OCI-LY1 (cell line): ENCODE measurements around the gene GALNT1.

Experiments
- H2AFZ ChIP-seq: fragments of 200-600 bp; sonication (generic), shearing (Covaris generic); 2 replicates; pipeline ENCODE4 v1.6.0; 2014; ENCODE audit warnings: antibody characterized with exemption, mild to moderate bottlenecking, low read length
- H3F3A ChIP-seq: fragments of 200-600 bp; sonication (generic), shearing (Covaris generic); 2 replicates; pipeline ENCODE4 v1.6.0; 2014; ENCODE audit warnings: mild to moderate bottlenecking, antibody characterized with exemption, low read length, moderate library complexity; ENCODE audit not compliant: insufficient read depth
- H3K27ac ChIP-seq: fragments of 200-600 bp; sonication (generic); 2 replicates; pipeline ENCODE4 v1.5.1; 2014; ENCODE audit warnings: low read length, mixed run types, mild to moderate bottlenecking, low read depth; ENCODE audit not compliant: poor library complexity, severe bottlenecking
- H3K27me3 ChIP-seq: fragments of 200-600 bp; sonication (generic); 2 replicates; pipeline ENCODE4 v1.6.0; 2014; ENCODE audit warnings: antibody characterized with exemption, mild to moderate bottlenecking, low read length, moderate library complexity; ENCODE audit not compliant: insufficient read depth
- H3K36me3 ChIP-seq: fragments of 200-600 bp; sonication (generic); 2 replicates; pipeline ENCODE4 v1.6.1; 2014; ENCODE audit warnings: mild to moderate bottlenecking, antibody characterized with exemption, low read length, moderate library complexity, mixed read lengths; ENCODE audit not compliant: insufficient read depth
- H3K4me1 ChIP-seq: fragments of 200-600 bp; sonication (generic); 2 replicates; pipeline ENCODE4 v1.5.1; 2014; ENCODE audit warnings: mild to moderate bottlenecking, low read length, moderate library complexity; ENCODE audit not compliant: insufficient read depth, severe bottlenecking
- H3K4me2 ChIP-seq: fragments of 200-600 bp; sonication (generic), shearing (Covaris generic); 2 replicates; pipeline ENCODE4 v1.6.1; 2014; ENCODE audit warnings: low read length
- H3K4me3 ChIP-seq: fragments of 200-600 bp; sonication (generic); 2 replicates; pipeline ENCODE4 v1.5.1; 2014; ENCODE audit warnings: low read length, low read depth, mild to moderate bottlenecking, mixed read lengths; ENCODE audit not compliant: poor library complexity, severe bottlenecking
- H3K79me2 ChIP-seq: fragments of 200-600 bp; shearing (Covaris generic); 2 replicates; pipeline ENCODE4 v1.6.1; 2016; ENCODE audit warnings: mixed run types, low read length, mixed read lengths; ENCODE audit not compliant: insufficient read depth
- H3K9ac ChIP-seq: fragments of 200-600 bp; sonication (generic), shearing (Covaris generic); 2 replicates; pipeline ENCODE4 v1.6.1; 2014; ENCODE audit warnings: mild to moderate bottlenecking, low read length, mixed read lengths
- H3K9me2 ChIP-seq: fragments of 200-600 bp; sonication (generic), shearing (Covaris generic); 2 replicates; pipeline ENCODE4 v1.6.1; 2014; ENCODE audit warnings: low read depth, mild to moderate bottlenecking, low read length, mixed read lengths
- H3K9me3 ChIP-seq: fragments of 200-600 bp; shearing (Covaris generic); 2 replicates; pipeline ENCODE4 v1.6.1; 2014; ENCODE audit warnings: low read length, mixed read lengths
- H4K20me1 ChIP-seq: fragments of 200-600 bp; sonication (generic), shearing (Covaris generic); 2 replicates; pipeline ENCODE4 v1.6.0; 2016; ENCODE audit warnings: mild to moderate bottlenecking, low read length; ENCODE audit not compliant: insufficient read depth
- CTCF ChIP-seq: fragments of 200-600 bp; sonication (generic), shearing (Covaris generic); IDR thresholded peaks from 2 replicates; pipeline ENCODE4 v1.5.1; 2017; ENCODE audit warnings: mild to moderate bottlenecking, antibody characterized with exemption, low read length, moderate library complexity, mixed read lengths
- EZH2 ChIP-seq: fragments of 200-600 bp; sonication (generic), shearing (Covaris generic); IDR thresholded peaks from 2 replicates; pipeline ENCODE4 v1.8.0; 2017; ENCODE audit warnings: borderline replicate concordance, mixed run types, mild to moderate bottlenecking, antibody characterized with exemption, low read length, moderate library complexity, mixed read lengths

The GALNT1 gene

GRCh38 chr18:35566019-35566418 is 15.5 kb upstream of the GALNT1 start:
- no peaks in the 10 kb centered on the region for H3K9me3 ChIP-seq
- no peak overlapping the region for H3K27ac ChIP-seq
- H3F3A ChIP-seq = no peaks in the 10 kb centered on the region
- TF ChIP-seq CTCF = no peak
- TF ChIP-seq EZH2 = no peak
- H3K79me2 ChIP-seq = no peaks in the 10 kb centered on the region
- H4K20me1 ChIP-seq = no peaks in the 10 kb centered on the region
- H3K9me2 ChIP-seq = no peaks in the 10 kb centered on the region
- no peaks in the 10 kb centered on the region for H3K4me1 ChIP-seq
- H3K4me2 ChIP-seq = no peak overlapping the region
- H3K36me3 ChIP-seq = no peaks in the 10 kb centered on the region
- H2AFZ ChIP-seq = no peak overlapping the region
- no peak overlapping the region for H3K4me3 ChIP-seq
- H3K27me3 ChIP-seq = no peaks in the 10 kb centered on the region
- H3K9ac ChIP-seq = no peak overlapping the region

GRCh38 chr18:35570182-35570581 is 11.4 kb upstream of the GALNT1 start:
- Histone ChIP-seq H3K36me3 (no peaks in the 10 kb centered on the region), H3K27me3 (no peaks in the 10 kb centered on the region), H3K4me1 (no peaks in the 10 kb centered on the region), H4K20me1 (no peaks in the 10 kb centered on the region), H3K9me2 (no peaks in the 10 kb centered on the region), H3K4me2 (no peak overlapping the region), H3K4me3 (no peak overlapping the region), H3K27ac (no peak overlapping the region), H3F3A (no peaks in the 10 kb centered on the region), H3K79me2 (no peaks in the 10 kb centered on the region), H2AFZ (no peak overlapping the region), H3K9ac (no peak overlapping the region), H3K9me3 (no peaks in the 10 kb centered on the region)
- no peak for TF ChIP-seq EZH2
- no peak for TF ChIP-seq CTCF

GRCh38 chr18:35571138-35571537 is 10.4 kb upstream of the GALNT1 start:
- no peaks in the 10 kb centered on the region for H3K36me3 ChIP-seq
- no peak overlapping the region for H3K27ac ChIP-seq
- H3K27me3 ChIP-seq = no peaks in the 10 kb centered on the region
- no peaks in the 10 kb centered on the region for H3K9me2 ChIP-seq
- H3K9ac ChIP-seq = no peak overlapping the region
- H3K4me1 ChIP-seq = no peaks in the 10 kb centered on the region
- H2AFZ ChIP-seq = no peak overlapping the region
- peaks cover 4% of the 10 kb centered on the region for H3K9me3 ChIP-seq
- H3F3A ChIP-seq = no peaks in the 10 kb centered on the region
- H3K4me2 ChIP-seq = no peak overlapping the region
- no peaks in the 10 kb centered on the region for H3K79me2 ChIP-seq
- no peaks in the 10 kb centered on the region for H4K20me1 ChIP-seq
- TF ChIP-seq EZH2 = no peak
- no peak for TF ChIP-seq CTCF
- no peak overlapping the region for H3K4me3 ChIP-seq
